HEK293T (cell line): Measurements from ENCODE around the gene OXSR1.

Experiments used
- CTBP1 ChIP-seq: fragments of 450-650 bp; IDR thresholded peaks from 2 replicates; pipeline ENCODE4 v1.6.1; 2016; ENCODE audit warnings: borderline replicate concordance
- ELF4 ChIP-seq: fragments of 450-650 bp; IDR thresholded peaks from 2 replicates; pipeline ENCODE4 v1.6.1; 2017; ENCODE audit warnings: antibody characterized with exemption
- FOXM1 ChIP-seq: fragments of 450-650 bp; IDR thresholded peaks from 2 replicates; pipeline ENCODE4 v1.6.1; 2017; ENCODE audit warnings: mild to moderate bottlenecking, borderline replicate concordance
- L3MBTL2 ChIP-seq: fragments of 450-650 bp; conservative IDR thresholded peaks from 2 replicates; pipeline ENCODE4 v1.6.1; 2016; ENCODE audit warnings: mild to moderate bottlenecking
- SP1 ChIP-seq: fragments of 450-650 bp; IDR thresholded peaks from 2 replicates; pipeline ENCODE4 v1.6.1; 2017
- SUZ12 ChIP-seq: fragments of 450-650 bp; IDR thresholded peaks from 2 replicates; pipeline ENCODE4 v1.6.1; 2016; ENCODE audit warnings: mild to moderate bottlenecking
- ZNF384 ChIP-seq: fragments of 450-650 bp; IDR thresholded peaks from 2 replicates; pipeline ENCODE4 v1.6.1; 2016

- TF ChIP-seq SUZ12 (no peak), SP1 (no peak), CTBP1 (no peak), ELF4 (no peak), L3MBTL2 (no peak), ZNF384 (no peak), FOXM1 (no peak)
Measured at GRCh38 chr3:38154033-38154494, 11.3 kb upstream of the OXSR1 start.
